Bronchial epithelial cell (primary cell): ENCODE data around the gene LRRTM1. TPM values are rescaled to one million over a fixed set of nuclear protein-coding genes. Genes with fewer than 3 reads are reported as not detected.

ENCODE experiments used
- DNase-seq: peaks from one replicate; pipeline ENCODE4 v3.0.0-alpha.2; 2010; ENCODE audit warnings: low read depth
- FAIRE-seq: peaks from 2 replicates; lab custom pipeline; 2011; peaks lifted over from hg19 to GRCh38; lab: Jason Lieb, UNC
- H3K27me3 ChIP-seq: 2 replicates; pipeline ENCODE4 v1.5.1; 2011; ENCODE audit warnings: low read length; ENCODE audit not compliant: control insufficient read depth, insufficient read depth
- H3K36me3 ChIP-seq: 2 replicates; pipeline ENCODE4 v1.5.1; 2011; ENCODE audit warnings: low read length; ENCODE audit not compliant: control insufficient read depth, insufficient read depth
- H3K4me3 ChIP-seq: 2 replicates; pipeline ENCODE4 v1.5.1; 2011; ENCODE audit warnings: mild to moderate bottlenecking, low read depth, low read length, control low read depth
- total RNA-seq: library from RNA; depleted of rRNA; stranded (reverse); fragments of >200 nt; gene quantifications from 2 replicates; pipeline ENCODE4 v1.2.1, GENCODE V29; 2014
- TF ChIP-seq, protein P1 (sequence below): IDR thresholded peaks from 2 replicates; pipeline ENCODE4 v1.5.1; 2011; ENCODE audit warnings: mild to moderate bottlenecking, moderate library complexity, low read length, control low read depth, inconsistent platforms; ENCODE audit not compliant: insufficient read depth, severe bottlenecking

Gene LRRTM1, protein sequence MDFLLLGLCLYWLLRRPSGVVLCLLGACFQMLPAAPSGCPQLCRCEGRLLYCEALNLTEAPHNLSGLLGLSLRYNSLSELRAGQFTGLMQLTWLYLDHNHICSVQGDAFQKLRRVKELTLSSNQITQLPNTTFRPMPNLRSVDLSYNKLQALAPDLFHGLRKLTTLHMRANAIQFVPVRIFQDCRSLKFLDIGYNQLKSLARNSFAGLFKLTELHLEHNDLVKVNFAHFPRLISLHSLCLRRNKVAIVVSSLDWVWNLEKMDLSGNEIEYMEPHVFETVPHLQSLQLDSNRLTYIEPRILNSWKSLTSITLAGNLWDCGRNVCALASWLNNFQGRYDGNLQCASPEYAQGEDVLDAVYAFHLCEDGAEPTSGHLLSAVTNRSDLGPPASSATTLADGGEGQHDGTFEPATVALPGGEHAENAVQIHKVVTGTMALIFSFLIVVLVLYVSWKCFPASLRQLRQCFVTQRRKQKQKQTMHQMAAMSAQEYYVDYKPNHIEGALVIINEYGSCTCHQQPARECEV
- not detected in 2 replicates for total RNA-seq

GRCh38 chr2:80303909-80304837 lies at the start of gene LRRTM1:
TSS of gene LRRTM1 (minus strand) at chr2:80304752. CDS start at chr2:80303819, 933 bp downstream.
- Histone ChIP-seq H3K4me3 (no peak within 1 kb of the TSS), H3K27me3 (peaks cover 22% of the 10 kb centered on the region)
- FAIRE-seq, result no peak

DNA sequence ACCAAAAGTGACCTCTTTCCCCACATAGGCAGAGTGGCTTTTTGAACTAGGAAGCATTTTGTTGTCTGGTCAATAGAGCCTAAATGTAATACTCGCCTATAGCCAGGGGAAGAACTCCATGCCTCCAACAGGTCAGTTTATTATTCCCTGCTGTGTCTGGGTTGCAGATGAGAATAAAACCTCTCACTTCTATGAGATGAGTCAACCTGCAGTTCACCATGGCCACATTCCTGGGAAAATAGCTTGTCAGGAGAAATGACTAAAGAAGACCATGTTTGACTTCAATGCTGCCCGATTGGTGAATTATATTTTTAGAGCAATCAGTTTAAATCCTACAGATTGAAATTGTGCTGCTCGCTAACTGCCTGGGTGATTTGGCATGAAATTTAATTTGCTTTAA lies 46.7 kb upstream of the LRRTM1 start:
- Histone ChIP-seq H3K27me3 (no peaks in the 10 kb centered on the region), H3K36me3 (no peaks in the 10 kb centered on the region), H3K4me3 (no peak overlapping the region)
- DNase-seq, result no peak
- TF ChIP-seq, protein P1, sequence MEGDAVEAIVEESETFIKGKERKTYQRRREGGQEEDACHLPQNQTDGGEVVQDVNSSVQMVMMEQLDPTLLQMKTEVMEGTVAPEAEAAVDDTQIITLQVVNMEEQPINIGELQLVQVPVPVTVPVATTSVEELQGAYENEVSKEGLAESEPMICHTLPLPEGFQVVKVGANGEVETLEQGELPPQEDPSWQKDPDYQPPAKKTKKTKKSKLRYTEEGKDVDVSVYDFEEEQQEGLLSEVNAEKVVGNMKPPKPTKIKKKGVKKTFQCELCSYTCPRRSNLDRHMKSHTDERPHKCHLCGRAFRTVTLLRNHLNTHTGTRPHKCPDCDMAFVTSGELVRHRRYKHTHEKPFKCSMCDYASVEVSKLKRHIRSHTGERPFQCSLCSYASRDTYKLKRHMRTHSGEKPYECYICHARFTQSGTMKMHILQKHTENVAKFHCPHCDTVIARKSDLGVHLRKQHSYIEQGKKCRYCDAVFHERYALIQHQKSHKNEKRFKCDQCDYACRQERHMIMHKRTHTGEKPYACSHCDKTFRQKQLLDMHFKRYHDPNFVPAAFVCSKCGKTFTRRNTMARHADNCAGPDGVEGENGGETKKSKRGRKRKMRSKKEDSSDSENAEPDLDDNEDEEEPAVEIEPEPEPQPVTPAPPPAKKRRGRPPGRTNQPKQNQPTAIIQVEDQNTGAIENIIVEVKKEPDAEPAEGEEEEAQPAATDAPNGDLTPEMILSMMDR, result no peak
- FAIRE-seq, result no peak

More at GRCh38 chr2:80303909-80304837, at the start of gene LRRTM1:
- TF ChIP-seq, protein P1, result no peak
- no peak for DNase-seq
- H3K36me3 ChIP-seq, result no peaks in the 10 kb centered on the region

DNA sequence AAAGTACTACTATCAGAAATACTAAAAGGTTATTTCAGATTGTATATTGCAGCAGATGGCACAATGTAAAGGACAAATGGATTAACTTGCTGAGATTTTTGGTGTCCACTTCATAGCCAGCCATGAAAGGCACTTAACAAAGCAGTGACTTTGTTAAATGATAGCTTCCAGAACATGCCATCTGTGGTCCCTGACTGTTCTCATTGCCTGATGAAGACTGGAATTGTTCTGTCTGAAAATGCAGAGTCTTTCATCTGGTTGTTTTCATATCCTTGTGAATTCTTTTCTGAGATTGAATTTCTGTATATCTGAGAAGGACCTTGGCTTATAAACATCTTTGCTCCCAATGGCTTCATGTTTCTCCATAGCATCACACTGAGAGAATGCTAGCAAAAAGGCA lies 44.4 kb upstream of the LRRTM1 start:
- H3K4me3 ChIP-seq, result no peak overlapping the region
- H3K36me3 ChIP-seq, result no peaks in the 10 kb centered on the region
- DNase-seq (no peak), FAIRE-seq (no peak)
- no peaks in the 10 kb centered on the region for H3K27me3 ChIP-seq
- TF ChIP-seq, protein P1, result no peak

DNA sequence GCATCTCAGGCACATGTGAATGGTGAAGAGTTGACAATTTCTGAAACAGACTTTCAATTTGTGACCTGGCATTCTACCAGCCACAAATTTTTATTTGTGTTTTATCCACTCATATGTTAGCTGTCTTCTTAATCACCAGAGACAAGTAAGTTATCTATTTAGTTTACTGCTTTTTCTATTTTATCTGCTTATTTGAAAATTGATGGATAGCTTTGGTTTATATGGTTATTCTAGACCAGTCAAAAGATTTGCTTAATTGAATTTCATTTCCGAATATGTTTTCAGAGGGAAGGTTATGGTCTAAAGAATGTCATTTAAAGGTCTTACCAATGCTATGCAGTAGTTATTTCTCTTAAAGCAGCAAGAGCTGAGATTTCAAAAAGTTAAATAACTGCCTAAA lies 43.5 kb upstream of the LRRTM1 start:
- Histone ChIP-seq H3K4me3 (no peak overlapping the region), H3K27me3 (no peaks in the 10 kb centered on the region), H3K36me3 (no peaks in the 10 kb centered on the region)
- FAIRE-seq (no peak), DNase-seq (no peak)
- TF ChIP-seq, protein P1, result no peak

DNA sequence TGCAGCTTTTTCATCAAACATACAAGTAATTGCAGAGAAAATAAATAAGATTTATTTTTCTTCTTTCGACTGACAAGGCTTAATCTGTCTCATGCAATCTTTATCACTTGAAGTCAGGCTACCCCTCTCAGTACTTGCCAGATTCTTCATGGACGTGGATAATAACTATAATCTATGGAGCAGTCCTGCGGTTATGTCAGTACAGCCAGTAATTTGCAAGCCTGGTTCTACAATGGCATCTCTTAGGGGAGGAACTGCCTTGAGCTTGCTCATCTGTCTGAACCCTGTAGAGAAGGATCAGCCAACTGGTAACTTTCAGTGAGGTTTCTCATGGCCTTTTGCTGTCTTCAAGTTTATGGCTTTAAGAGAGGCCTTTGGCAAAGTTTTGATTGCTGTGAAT lies 35.5 kb upstream of the LRRTM1 start:
- Histone ChIP-seq H3K4me3 (no peak overlapping the region), H3K27me3 (no peaks in the 10 kb centered on the region), H3K36me3 (no peaks in the 10 kb centered on the region)
- DNase-seq (no peak), FAIRE-seq (no peak)
- TF ChIP-seq, protein P1, result no peak
